ENCODE measurements around the gene CIBAR2.

GRCh38 chr16:85137323-85138072 is 25.2 kb upstream of the CIBAR2 start:
- TF ChIP-seq EZH2phosphoT487 (IDR thresholded peaks at IDR 0.05; ENCODE audit: unreplicated experiment): no peak
- TF ChIP-seq EZH2 (IDR thresholded peaks at IDR 0.05; ENCODE audit: low read depth, unreplicated experiment): no peak
- TF ChIP-seq CTCF (conservative IDR thresholded peaks at IDR 0.05; ENCODE audit: low read depth in 2 of 2): no peak
- TF ChIP-seq POLR2AphosphoS5 (IDR thresholded peaks at IDR 0.05; ENCODE audit: low read depth): no peak
- TF ChIP-seq CREB1 (CRISPR knock-in tag; IDR thresholded peaks at IDR 0.05; ENCODE audit: low read depth): no peak
- no peak for TF ChIP-seq REST (IDR thresholded peaks at IDR 0.05; ENCODE audit: unreplicated experiment)
- no peak for TF ChIP-seq JUNB (IDR thresholded peaks at IDR 0.05; ENCODE audit: unreplicated experiment)
- no peak for TF ChIP-seq NANOG (IDR thresholded peaks at IDR 0.05; ENCODE audit: borderline replicate concordance)
- TF ChIP-seq ZNF331 (CRISPR knock-in tag; IDR thresholded peaks at IDR 0.05; ENCODE audit: low read depth): no peak
- TF ChIP-seq ZNF462 (CRISPR knock-in tag; IDR thresholded peaks at IDR 0.05): no peak
- TF ChIP-seq ETS1 (IDR thresholded peaks at IDR 0.05): no peak
- TF ChIP-seq STAT1 (IDR thresholded peaks at IDR 0.05; ENCODE audit: unreplicated experiment): no peak
